HepG2 (cell line): ENCODE results near the gene POLN. TPM values are rescaled to one million over a fixed set of nuclear protein-coding genes. Genes with fewer than 3 reads are reported as not detected.
"Not testable (repeated sequence)": the region's sequence is repeated elsewhere in the genome, so short reads cannot be mapped to it uniquely, and the experiment has no call there.

Experiments
- ATAC-seq: fragments of 200-7000 bp; cut with Tn5 transposase; 3 replicates; pipeline ENCODE4 v1.9.1; 2020; ENCODE audit warnings: mild to moderate bottlenecking, moderate library complexity
- BruUV-seq: library from RNA; stranded (reverse); fragments of 400-500 nt; replicated peaks from 2 replicates; lab custom pipeline; 2021; lab: Mats Ljungman, UMichigan
- CTCF ChIA-PET: fragments of 300-600 bp; formaldehyde crosslinking; extraction: SDS; loops from one replicate; lab custom pipeline; 2021; ENCODE audit warnings: low total read pairs, inconsistent platforms, low intra/inter-chr PET ratio; lab: Yijun Ruan, JAX
- POLR2A ChIA-PET: fragments of 350-600 bp; sonication (Branson Sonifier 250); formaldehyde crosslinking; loops from one replicate; lab custom pipeline; 2020; ENCODE audit warnings: antibody characterized with exemption, inconsistent platforms; lab: Yijun Ruan, JAX
- DNase-seq: peaks from one replicate; pipeline ENCODE4 v3.0.0-alpha.2; 2015; ENCODE audit warnings: low spot score
- FAIRE-seq: peaks from 3 replicates; lab custom pipeline; 2011; peaks lifted over from hg19 to GRCh38; lab: Jason Lieb, UNC
- H2AFZ ChIP-seq: one replicate; pipeline ENCODE4 v1.6.1; 2011; ENCODE audit warnings: low read length, inconsistent platforms
- H3K27ac ChIP-seq: fragments of 300-600 bp; 3 replicates; pipeline ENCODE4 v1.8.0; 2011; ENCODE audit warnings: mixed run types, mild to moderate bottlenecking, mixed read lengths, low read length, inconsistent platforms; ENCODE audit not compliant: insufficient read depth; ENCODE audit errors: extremely low read length
- H3K27me3 ChIP-seq, 2 experiments: fragments of 200-600 bp in 1 of 2; 2 replicates in 1 of 2; 3 replicates in 1 of 2; pipeline versions ENCODE4 v1.6.0 to v1.8.0; 2011; ENCODE audit warnings: low read length in 2 of 2, mild to moderate bottlenecking in 2 of 2, moderate library complexity in 2 of 2, inconsistent platforms in 1 of 2; ENCODE audit not compliant: insufficient read depth in 2 of 2, control insufficient read depth in 1 of 2
- H3K36me3 ChIP-seq, 2 experiments: fragments of 200-600 bp in 1 of 2; replicated peaks in 1 of 2; 2 replicates in 1 of 2; 3 replicates in 1 of 2; pipeline versions ENCODE4 v1.5.1 to v1.8.0; 2011; ENCODE audit warnings: low read length in 2 of 2, inconsistent platforms in 1 of 2; ENCODE audit not compliant: insufficient read depth in 2 of 2, control insufficient read depth in 1 of 2
- H3K4me1 ChIP-seq: 2 replicates; pipeline ENCODE4 v1.5.1; 2012; ENCODE audit warnings: low read length, inconsistent platforms; ENCODE audit not compliant: insufficient read depth
- H3K4me2 ChIP-seq: 2 replicates; pipeline ENCODE4 v1.6.0; 2011; ENCODE audit warnings: low read depth, low read length, inconsistent platforms
- H3K4me3 ChIP-seq, 3 experiments: fragments of 200-600 bp in 1 of 3; sonication (generic), shearing (Covaris generic) in 1 of 3; replicated peaks in 1 of 3; 2 replicates each; pipeline ENCODE4 v1.5.1; 2011 to 2016; ENCODE audit warnings: low read length in 3 of 3, inconsistent platforms in 2 of 3, low read depth in 2 of 3, mild to moderate bottlenecking in 2 of 3, control low read depth in 1 of 3, mixed read lengths in 1 of 3; ENCODE audit not compliant: insufficient read depth in 1 of 3
- H3K79me2 ChIP-seq: one replicate; pipeline ENCODE4 v1.6.1; 2011; ENCODE audit warnings: low read length, inconsistent platforms; ENCODE audit not compliant: insufficient read depth
- H3K9ac ChIP-seq: 2 replicates; pipeline ENCODE4 v1.6.0; 2011; ENCODE audit warnings: mild to moderate bottlenecking, low read depth, low read length, inconsistent platforms; ENCODE audit not compliant: insufficient read depth
- H3K9me3 ChIP-seq: 2 replicates; pipeline ENCODE4 v1.5.1; 2012; ENCODE audit warnings: mild to moderate bottlenecking, low read length
- H4K20me1 ChIP-seq: 2 replicates; pipeline ENCODE4 v1.6.0; 2011; ENCODE audit warnings: inconsistent platforms, mild to moderate bottlenecking, low read length, moderate library complexity; ENCODE audit not compliant: insufficient read depth
- PRPF4 ChIP-seq: fragments of 200-400 bp; formaldehyde crosslinking; IDR thresholded peaks from 2 replicates; pipeline ENCODE4 v1.6.1; 2016; ENCODE audit warnings: low read length, low read depth; ENCODE audit not compliant: poor library complexity, severe bottlenecking
- SYNCRIP ChIP-seq: fragments of 200-400 bp; formaldehyde crosslinking; IDR thresholded peaks from 2 replicates; pipeline ENCODE4 v1.6.1; 2018; ENCODE audit warnings: mild to moderate bottlenecking, low read depth, low read length; ENCODE audit not compliant: insufficient read depth
- ZNF20 ChIP-seq: sonication (generic); formaldehyde crosslinking; IDR thresholded peaks from 2 replicates; pipeline ENCODE4 v1.4.0; 2020; ENCODE audit warnings: mild to moderate bottlenecking, moderate library complexity, missing genetic modification reagents
- ZNF777 ChIP-seq: sonication (generic); formaldehyde crosslinking; IDR thresholded peaks from 2 replicates; pipeline ENCODE4 v1.4.0; 2020; ENCODE audit warnings: missing genetic modification reagents
- WGBS: methylation state at CpG from one replicate; pipeline ENCODE4 v1.1.6; 2017; ENCODE audit warnings: low lambda C conversion rate; 5-methylcytosine and 5-hydroxymethylcytosine counted together
- in situ Hi-C: cut with HindIII; loops from 2 replicates; pipeline ENCODE4 v1.10.0; 2017; ENCODE audit warnings: low pct_unique_long_range_greater_than_20kb; ENCODE audit not compliant: extremely low pct_ligation_motif_present
- intact Hi-C: fragments of 100-400 bp; cut with micrococcal nuclease; formaldehyde crosslinking; loops from one replicate; pipeline ENCODE4 v1.10.0; 2022; ENCODE audit not compliant: unreplicated experiment
- polyA plus RNA-seq, 8 experiments: library from polyadenylated mRNA; depleted of rRNA in 3 of 8; stranded (reverse) in 7 of 8; unstranded in 1 of 8; fragments of >200 nt; fragmentation: Illumina TruSeq in 4 of 8; extraction: Trizol in 4 of 8; gene quantifications; 2 replicates each; pipeline versions ENCODE4 v1.2.1 to v1.2.3, GENCODE V29; 2011 to 2016; ENCODE audit warnings: low read depth in 4 of 8, missing spikeins in 1 of 8, mixed read lengths in 1 of 8; ENCODE audit not compliant: insufficient read depth in 1 of 8
- total RNA-seq, 5 experiments: library from RNA; depleted of rRNA; stranded (reverse); fragments of >200 nt; fragmentation: Illumina TruSeq; extraction: Trizol; gene quantifications; 2 replicates each; pipeline ENCODE4 v1.2.3, GENCODE V29; 2016; ENCODE audit warnings: low read depth in 1 of 5
- TF ChIP-seq, protein P1 (sequence below): sonication (generic); formaldehyde crosslinking; IDR thresholded peaks from 2 replicates; pipeline ENCODE4 v1.5.0; 2020; ENCODE audit warnings: missing genetic modification reagents

Gene POLN
- total and polyA plus RNA-seq, 2 of the 13 experiments (the other 11 are each of a cell fraction or from before 2014, with no cell fraction given): 0.93 to 1.5 TPM

DNA sequence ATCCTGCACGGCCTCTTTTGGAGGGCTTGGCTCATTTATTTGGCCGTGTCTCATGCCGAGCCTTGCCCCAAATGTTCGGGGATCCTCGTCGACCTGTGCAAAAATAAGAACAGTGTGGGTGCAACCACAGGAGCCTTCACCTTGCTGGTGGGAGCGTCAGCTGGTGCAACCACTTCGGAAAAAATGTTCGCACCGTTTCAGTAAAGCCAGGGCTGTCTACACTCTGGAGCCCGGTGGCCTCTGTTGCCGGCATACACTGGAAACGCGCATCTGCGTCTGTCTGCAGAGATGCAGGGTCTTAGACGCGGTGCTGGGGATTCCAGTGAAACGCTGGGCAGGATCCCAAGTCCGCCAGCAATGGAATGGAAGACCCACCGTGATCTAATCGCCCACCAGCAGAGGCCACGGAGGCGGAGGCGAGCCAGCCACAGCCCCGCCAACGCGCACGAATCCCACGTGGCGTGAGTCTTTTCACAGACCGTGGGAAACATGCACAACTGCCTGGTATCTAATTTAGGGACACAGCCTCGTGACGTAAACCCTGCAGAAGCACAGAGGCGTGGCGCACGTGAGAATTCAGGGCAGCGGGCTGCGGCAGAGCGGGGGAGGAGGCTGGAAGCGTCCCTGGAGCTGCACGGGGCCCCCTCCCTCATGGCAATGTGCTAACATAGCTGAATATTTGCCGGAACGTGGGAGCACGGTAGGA is 33.8 kb upstream of the POLN start (continued):
- no peak for TF ChIP-seq PRPF4
- no peak for TF ChIP-seq ZNF20 (CRISPR knock-in tag)
- TF ChIP-seq, protein P1, sequence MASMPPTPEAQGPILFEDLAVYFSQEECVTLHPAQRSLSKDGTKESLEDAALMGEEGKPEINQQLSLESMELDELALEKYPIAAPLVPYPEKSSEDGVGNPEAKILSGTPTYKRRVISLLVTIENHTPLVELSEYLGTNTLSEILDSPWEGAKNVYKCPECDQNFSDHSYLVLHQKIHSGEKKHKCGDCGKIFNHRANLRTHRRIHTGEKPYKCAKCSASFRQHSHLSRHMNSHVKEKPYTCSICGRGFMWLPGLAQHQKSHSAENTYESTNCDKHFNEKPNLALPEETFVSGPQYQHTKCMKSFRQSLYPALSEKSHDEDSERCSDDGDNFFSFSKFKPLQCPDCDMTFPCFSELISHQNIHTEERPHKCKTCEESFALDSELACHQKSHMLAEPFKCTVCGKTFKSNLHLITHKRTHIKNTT (CRISPR knock-in tag): no peak
- no peak for TF ChIP-seq SYNCRIP
- TF ChIP-seq ZNF777 (CRISPR knock-in tag): no peak

- H3K4me2 ChIP-seq, DNase-seq, H3K4me3 ChIP-seq, H3K4me1 ChIP-seq, BruUV-seq, H3K9me3 ChIP-seq, H2AFZ ChIP-seq, H3K36me3 ChIP-seq, FAIRE-seq, in situ Hi-C loops, ATAC-seq, H3K27ac ChIP-seq, H3K9ac ChIP-seq, H3K79me2 ChIP-seq, CTCF ChIA-PET, intact Hi-C loops, H4K20me1 ChIP-seq: not testable (repeated sequence)
- peaks cover 12 to 41% of the 10 kb centered on the region in 2 experiments; a peak in 4 of 5 replicates for H3K27me3 ChIP-seq
- 58% methylated on average over 5 of the region's 10 CpGs for WGBS
- POLR2A ChIA-PET: interaction anchor here (1.4 kb wide), 1 partner anchor 13 kb away, joined by 3 read pairs; the partner anchor contains the start of gene MXD4
Observed at GRCh38 chr4:2275044-2275397, 33.1 kb upstream of the POLN start.
